H54 (cell line): ENCODE results near the gene PPME1.

Source experiments
- DNase-seq: peaks from one replicate; pipeline ENCODE4 v3.0.0; 2011; ENCODE audit warnings: low spot score, mixed read lengths; ENCODE audit not compliant: insufficient read length
- FAIRE-seq: peaks from 3 replicates; lab custom pipeline; 2011; peaks lifted over from hg19 to GRCh38; lab: Jason Lieb, UNC
- POLR2A ChIP-seq: IDR thresholded peaks from 2 replicates; pipeline ENCODE4 v1.6.1; 2011; ENCODE audit warnings: low read depth, mild to moderate bottlenecking, low read length

PPME1 gene

GRCh38 chr11:74265256-74265655, 94.2 kb downstream of the PPME1 start:
- no peak for TF ChIP-seq POLR2A
- FAIRE-seq (no peak), DNase-seq (no peak)

- no peak for FAIRE-seq
- no peak for DNase-seq
- no peak for TF ChIP-seq POLR2A
These were observed 95.9 kb downstream of the PPME1 start for GRCh38 chr11:74267014-74267413.

- TF ChIP-seq POLR2A = no peak
- no peak for FAIRE-seq
- no peak for DNase-seq
These were observed 97.4 kb downstream of the PPME1 start for GRCh38 chr11:74268456-74268855.

- no peak for TF ChIP-seq POLR2A
- DNase-seq (no peak), FAIRE-seq (no peak)
These were observed 98.2 kb downstream of the PPME1 start for GRCh38 chr11:74269161-74269811.

DNA sequence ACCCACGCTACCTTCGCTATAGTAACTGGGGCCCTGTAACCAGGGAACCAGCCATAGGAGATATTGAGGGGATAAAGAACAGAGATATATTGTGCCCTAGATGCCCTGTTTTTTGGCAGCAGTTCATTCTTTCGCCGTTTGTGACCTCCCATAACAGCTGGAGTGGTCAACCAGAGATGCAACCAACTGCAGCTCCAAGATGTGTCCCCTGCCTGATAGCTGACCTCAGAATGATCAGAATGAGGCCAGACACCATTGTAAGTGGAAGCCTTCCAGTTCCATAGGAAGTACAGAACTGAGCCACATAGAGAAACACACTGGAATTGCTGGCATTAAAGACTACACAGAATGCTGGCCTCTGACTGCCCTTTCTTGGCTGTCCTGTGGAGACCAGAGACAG, 101.2 kb downstream of the PPME1 start:
- TF ChIP-seq POLR2A = no peak
- no peak for DNase-seq
- no peak for FAIRE-seq

GRCh38 chr11:74276581-74276980, 105.5 kb downstream of the PPME1 start:
- no peak for TF ChIP-seq POLR2A
- no peak for DNase-seq
- FAIRE-seq = no peak

DNA sequence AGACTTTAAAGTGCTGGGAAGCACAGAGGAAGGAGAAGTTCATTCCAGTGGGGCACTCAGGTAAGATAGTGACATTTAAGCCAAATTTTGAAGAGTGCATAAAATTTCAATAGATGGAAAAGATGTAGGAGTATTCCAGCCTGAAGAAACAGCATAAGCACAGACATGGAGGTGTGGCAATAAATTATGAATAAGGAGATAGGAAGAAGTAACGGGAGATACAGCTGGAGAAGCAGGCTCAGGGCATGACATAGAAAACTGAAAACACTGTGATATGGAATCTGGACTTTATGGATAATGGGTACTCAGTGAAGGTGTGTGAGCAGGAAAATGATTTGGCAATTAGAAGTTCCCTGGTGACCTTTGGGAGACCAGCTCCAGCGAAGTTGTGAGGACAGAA, 107.0 kb downstream of the PPME1 start:
- TF ChIP-seq POLR2A = no peak
- FAIRE-seq (no peak), DNase-seq (no peak)

DNA sequence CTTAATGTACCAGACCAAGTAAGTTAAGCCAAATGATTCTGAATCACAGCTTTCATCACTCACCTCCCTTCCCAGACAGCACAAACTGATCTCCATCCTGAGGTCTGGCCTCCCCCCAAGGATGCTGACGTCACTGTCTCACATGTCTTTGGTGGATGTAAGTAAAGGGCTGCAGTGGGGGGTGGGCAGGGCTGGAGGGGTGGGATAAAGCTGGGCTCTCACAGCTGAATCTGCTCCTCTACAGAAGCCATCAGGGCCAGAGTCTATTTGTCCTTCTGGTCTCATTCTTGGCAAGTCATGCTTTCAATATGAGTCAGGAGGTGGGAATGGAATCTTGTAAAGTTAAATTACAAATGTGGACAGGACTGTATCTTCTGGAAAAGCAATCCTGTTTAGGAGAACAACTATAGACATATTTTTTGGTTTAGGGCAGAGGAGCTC, 107.7 kb downstream of the PPME1 start:
- FAIRE-seq (no peak), DNase-seq (peak; percentile 32)
- no peak for TF ChIP-seq POLR2A

DNA sequence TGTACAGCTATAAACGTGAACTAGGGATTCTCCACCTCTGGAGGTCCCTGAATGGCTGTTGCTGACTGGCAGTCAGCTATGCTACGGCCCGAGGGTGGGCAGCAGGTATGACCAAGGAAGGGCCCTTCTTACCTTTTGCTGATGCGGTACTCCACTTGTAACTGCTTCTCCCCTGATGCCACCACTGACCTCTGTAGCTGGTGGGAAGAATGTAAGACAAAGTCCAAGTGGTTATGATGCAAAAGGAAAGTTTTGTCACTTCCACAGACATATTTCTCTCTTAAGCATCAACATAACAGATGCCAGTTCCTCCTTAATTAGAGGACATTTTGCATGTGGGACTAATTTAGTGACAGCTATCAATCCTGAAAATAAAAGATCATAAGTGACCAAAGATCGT, 108.2 kb downstream of the PPME1 start:
- TF ChIP-seq POLR2A = no peak
- DNase-seq (no peak), FAIRE-seq (no peak)

DNA sequence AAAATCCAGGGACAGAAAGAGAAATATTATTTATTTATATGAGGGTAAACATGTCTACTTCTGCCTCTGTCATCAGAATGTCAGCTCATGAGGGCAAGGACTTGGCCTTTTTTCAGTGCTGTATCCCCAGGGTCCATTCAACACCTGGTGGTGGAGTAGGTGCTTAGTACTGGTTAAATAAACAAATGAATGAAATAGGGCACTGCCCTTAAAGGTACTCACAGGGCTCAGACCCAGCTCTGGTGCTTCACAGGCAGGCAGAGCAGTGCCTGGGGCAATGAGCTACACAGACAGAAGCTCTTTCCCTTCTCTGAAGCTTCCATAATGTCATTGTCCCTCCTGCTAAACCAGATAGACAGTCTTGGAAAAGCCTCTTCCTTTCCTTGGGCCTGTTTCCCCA, 109.4 kb downstream of the PPME1 start:
- no peak for TF ChIP-seq POLR2A
- no peak for DNase-seq
- no peak for FAIRE-seq

DNA sequence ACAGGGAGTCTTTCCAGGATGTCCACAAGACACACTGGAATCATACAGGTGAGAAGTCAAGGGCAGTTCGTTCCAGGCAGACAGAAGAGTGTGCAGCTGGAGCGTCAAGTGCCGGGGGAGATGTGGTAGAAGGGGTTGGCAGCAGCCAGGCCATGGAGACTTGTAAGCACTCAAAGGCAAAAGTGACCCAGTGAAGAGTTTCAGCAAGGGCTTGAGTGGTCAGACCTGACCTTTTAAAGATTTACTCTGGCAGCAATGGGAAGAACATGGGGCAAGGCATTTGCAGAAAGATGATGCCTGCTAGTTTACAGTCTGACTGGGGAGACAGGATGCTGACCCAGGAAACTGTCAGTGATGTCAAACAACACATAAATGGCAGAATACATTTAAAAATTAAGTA, 111.3 kb downstream of the PPME1 start:
- no peak for TF ChIP-seq POLR2A
- no peak for FAIRE-seq
- no peak for DNase-seq

- DNase-seq (no peak), FAIRE-seq (no peak)
- no peak for TF ChIP-seq POLR2A
These were observed 111.9 kb downstream of the PPME1 start for GRCh38 chr11:74282914-74283371.

- DNase-seq = no peak
- FAIRE-seq = no peak
These were observed 112.6 kb downstream of the PPME1 start for GRCh38 chr11:74283580-74284180.

DNA sequence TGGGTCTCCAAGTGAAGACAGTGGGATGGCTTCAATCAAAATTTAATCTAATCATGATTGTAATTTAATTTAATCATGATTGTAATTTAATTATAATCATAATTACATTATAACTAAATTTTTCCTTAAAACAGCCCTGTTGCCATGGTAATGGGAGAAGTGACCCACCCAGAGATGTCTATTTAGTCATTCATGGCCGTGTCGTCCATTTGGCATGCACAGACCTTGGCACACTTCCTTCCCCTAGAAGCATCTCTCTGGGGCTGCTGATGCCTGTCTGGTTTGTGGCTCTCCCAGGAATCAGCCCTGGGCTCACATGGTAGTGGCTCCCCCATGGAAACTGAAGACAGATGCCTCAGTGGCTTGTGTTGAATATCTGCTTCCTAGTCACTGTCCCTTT, 113.4 kb downstream of the PPME1 start:
- DNase-seq (no peak), FAIRE-seq (no peak)
- TF ChIP-seq POLR2A = no peak

More at GRCh38 chr11:74283580-74284180, 112.6 kb downstream of the PPME1 start:
- no peak for TF ChIP-seq POLR2A

DNA sequence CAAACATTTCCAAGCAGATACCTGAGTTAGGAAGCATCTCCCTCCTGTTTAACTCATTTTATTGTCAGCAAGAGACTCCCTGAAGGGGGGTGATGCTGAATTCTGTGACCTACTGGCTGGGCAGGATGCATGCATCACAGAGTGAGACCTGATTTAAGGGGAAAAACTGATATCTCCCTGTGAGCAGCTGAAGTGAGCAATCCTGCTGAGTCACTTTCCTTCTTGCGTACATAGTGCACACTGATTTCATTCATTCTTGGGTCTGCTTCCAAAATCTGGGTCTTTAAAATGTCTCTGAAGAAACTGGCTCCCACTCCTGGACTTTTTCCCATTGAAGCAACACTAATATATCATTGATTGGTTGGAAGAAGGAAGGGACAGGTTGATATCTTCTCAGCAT, 117.1 kb downstream of the PPME1 start:
- FAIRE-seq (peak; percentile 87), DNase-seq (peak; percentile 57)
- TF ChIP-seq POLR2A = no peak
